ENCODE results near the gene KCNK16.

DNA sequence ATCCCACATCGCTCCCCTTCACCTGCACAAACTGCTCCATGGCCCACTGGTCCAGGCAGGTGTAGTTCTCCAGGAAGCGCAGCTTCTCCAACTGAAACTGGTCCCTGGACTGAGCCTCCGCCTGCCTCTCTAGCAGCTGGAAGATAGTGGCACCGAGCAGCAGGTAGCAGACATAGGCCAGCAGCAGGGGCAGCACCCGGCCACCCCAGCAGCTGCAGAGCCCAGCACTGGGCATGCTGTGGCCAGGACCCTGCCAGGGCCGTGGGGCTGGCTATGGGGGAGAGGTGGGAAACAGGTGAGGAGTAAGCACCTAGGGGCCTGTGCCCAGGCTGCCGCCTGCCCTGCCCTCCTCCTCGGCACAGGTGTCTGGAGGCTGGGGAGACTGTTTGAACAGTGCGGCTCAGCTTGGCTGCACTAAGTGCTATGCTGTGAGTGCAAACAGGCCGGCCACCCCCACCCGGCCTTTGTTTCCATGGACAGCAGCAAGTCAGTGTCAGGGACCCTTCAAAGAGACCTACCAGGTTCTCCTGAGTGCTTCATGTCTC lies at the start of gene KCNK16:
- TF ChIP-seq, protein P1, sequence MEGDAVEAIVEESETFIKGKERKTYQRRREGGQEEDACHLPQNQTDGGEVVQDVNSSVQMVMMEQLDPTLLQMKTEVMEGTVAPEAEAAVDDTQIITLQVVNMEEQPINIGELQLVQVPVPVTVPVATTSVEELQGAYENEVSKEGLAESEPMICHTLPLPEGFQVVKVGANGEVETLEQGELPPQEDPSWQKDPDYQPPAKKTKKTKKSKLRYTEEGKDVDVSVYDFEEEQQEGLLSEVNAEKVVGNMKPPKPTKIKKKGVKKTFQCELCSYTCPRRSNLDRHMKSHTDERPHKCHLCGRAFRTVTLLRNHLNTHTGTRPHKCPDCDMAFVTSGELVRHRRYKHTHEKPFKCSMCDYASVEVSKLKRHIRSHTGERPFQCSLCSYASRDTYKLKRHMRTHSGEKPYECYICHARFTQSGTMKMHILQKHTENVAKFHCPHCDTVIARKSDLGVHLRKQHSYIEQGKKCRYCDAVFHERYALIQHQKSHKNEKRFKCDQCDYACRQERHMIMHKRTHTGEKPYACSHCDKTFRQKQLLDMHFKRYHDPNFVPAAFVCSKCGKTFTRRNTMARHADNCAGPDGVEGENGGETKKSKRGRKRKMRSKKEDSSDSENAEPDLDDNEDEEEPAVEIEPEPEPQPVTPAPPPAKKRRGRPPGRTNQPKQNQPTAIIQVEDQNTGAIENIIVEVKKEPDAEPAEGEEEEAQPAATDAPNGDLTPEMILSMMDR (tag by site-specific recombination; IDR thresholded peaks at IDR 0.05), result no peak
- TF ChIP-seq ZBTB1 (tag by site-specific recombination; IDR thresholded peaks at IDR 0.05) (no peak), TRIM28 (IDR thresholded peaks at IDR 0.05; ENCODE audit: borderline replicate concordance, low read length) (no peak)

Data from HEK293 (cell line).